Erythroblast (primary cell): ENCODE data around the gene CMIP.
A peak's percentile ranks its signal among the peaks of the same experiment; 100 is the strongest.

Experiments used
- DNase-seq, 2 experiments: peaks; one replicate each; lab custom pipeline; 2025; lab: John Stamatoyannopoulos, UW
- GATA1 ChIP-seq: IDR thresholded peaks from 2 replicates; pipeline ENCODE4 v1.6.1; 2011; ENCODE audit warnings: low read depth, mild to moderate bottlenecking, control low read depth, low read length, moderate library complexity
- POLR2A ChIP-seq: IDR thresholded peaks from 2 replicates; pipeline ENCODE4 v1.6.1; 2011; ENCODE audit warnings: mild to moderate bottlenecking, low read length

CMIP gene

DNA sequence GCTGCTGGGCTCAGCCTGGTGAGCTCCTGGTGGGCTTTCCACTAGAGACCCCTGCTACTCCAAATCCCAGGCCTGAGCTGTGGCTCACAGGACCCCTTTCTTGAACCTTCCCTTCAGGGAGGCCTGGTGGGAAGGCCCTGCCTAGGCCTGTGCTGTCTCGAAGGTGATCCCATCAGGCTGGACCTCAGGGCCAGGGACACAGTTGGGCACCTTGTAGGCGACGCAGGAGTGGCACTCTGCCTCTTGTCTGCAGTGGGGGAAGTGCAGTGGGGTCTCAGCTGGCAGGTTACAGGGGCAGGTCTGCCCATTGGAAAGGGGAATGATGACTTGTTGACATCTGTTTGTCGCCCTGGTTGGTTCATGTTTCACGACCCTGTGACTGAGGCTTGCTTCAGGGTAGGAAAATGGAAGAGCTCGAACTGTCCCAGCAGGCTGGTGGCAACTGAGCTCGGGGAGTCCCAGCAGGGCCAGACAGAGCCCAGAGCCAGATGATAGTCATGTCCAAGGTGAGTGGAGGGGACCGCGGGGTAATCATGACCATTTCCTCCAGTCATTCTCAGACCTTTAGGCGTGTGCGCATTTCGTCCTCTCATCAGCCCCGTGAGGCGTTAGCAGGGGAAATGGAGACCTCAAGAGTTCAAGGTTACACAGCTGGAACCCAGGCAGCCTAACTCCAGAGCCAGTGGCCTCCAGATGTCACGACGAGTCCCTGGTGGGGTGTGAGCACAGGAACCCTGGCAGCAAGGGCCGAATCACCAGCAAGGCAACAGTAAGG lies 11.3 kb downstream of the CMIP start:
- TF ChIP-seq POLR2A (no peak), GATA1 (no peak)
- DNase-seq: no peak

DNA sequence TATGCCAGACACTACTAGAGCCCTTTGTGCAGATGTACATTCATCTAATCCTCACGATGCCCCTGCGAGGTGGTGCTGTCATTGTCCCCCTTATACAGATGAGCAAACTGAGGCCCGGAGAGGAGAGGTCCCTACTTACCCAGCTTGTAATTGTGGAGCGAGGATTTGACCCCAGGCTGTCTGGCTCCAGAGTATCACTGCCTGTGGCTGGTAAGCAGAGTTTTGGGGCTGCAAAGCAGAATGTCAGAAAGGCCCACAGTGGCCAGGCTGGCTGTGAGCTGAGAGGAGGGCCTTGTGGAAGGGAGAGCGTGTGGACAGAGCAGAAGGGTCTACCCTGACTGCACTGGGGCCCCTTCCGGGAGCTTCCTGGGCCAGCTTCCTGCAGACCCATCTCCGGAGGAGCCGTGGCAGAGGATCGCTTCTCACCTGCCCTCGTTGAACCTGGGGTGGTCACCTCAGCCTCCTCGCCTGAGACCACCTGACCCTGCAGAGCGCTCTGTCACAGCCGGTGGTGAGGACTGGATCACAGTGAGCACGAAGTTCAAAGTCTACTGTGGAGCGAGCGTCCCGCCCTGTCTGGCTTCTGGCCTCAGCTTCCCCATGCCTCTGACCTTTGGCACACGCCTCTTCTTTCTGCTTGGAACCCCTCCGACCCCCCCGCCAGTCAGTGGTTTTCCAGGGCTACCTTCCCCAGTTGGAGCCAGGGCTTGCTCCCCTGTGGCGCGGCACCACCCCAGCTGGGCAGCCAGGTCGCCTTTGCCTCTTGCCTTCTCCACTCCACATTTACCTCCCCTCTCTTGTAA lies 12.1 kb downstream of the CMIP start:
- TF ChIP-seq POLR2A: no peak
- TF ChIP-seq GATA1: no peak

GRCh38 chr16:81457326-81458133 lies 12.9 kb downstream of the CMIP start:
- TF ChIP-seq GATA1 (no peak), POLR2A (no peak)
- peak; percentile 10 to 66 for DNase-seq

More for the DNA sequence above, 12.1 kb downstream of the CMIP start:
- no peak for DNase-seq

GRCh38 chr16:81458149-81458669 lies 13.6 kb downstream of the CMIP start:
- no peak for TF ChIP-seq POLR2A
- no peak for TF ChIP-seq GATA1
- no peak for DNase-seq

- DNase-seq: no peak
- no peak for TF ChIP-seq POLR2A
- no peak for TF ChIP-seq GATA1
Measured at GRCh38 chr16:81458827-81459598, 14.4 kb downstream of the CMIP start.

- TF ChIP-seq POLR2A: no peak
- no peak for TF ChIP-seq GATA1
- no peak for DNase-seq
Measured at GRCh38 chr16:81460075-81460474, 15.5 kb downstream of the CMIP start.

DNA sequence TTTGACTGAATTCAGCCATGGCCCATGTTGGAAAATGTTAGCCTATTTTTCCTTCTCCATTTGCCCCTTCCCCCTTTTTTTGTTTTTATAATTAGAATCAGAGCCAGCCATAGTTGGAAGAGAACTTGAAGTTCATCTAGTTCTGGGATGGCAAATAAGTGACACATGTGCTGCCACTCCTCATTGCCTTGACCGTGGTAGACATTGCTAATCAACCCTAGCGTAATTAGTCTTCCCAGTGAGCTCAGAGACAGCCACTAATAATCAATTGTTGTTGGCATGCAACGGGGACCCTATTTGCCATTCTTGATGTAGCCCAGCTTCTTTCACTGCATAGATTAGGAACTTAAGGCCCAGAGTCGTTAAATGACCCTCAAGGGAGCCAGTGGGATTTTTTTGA lies 16.6 kb downstream of the CMIP start:
- TF ChIP-seq POLR2A (no peak), GATA1 (no peak)

GRCh38 chr16:81461766-81462165 lies 17.2 kb downstream of the CMIP start:
- no peak for TF ChIP-seq GATA1
- TF ChIP-seq POLR2A: no peak

More for the DNA sequence above, 16.6 kb downstream of the CMIP start:
- DNase-seq: no peak

GRCh38 chr16:81462683-81463082 lies 18.1 kb downstream of the CMIP start:
- TF ChIP-seq GATA1 (no peak), POLR2A (no peak)
- no peak for DNase-seq

More at GRCh38 chr16:81461766-81462165, 17.2 kb downstream of the CMIP start:
- DNase-seq: no peak

DNA sequence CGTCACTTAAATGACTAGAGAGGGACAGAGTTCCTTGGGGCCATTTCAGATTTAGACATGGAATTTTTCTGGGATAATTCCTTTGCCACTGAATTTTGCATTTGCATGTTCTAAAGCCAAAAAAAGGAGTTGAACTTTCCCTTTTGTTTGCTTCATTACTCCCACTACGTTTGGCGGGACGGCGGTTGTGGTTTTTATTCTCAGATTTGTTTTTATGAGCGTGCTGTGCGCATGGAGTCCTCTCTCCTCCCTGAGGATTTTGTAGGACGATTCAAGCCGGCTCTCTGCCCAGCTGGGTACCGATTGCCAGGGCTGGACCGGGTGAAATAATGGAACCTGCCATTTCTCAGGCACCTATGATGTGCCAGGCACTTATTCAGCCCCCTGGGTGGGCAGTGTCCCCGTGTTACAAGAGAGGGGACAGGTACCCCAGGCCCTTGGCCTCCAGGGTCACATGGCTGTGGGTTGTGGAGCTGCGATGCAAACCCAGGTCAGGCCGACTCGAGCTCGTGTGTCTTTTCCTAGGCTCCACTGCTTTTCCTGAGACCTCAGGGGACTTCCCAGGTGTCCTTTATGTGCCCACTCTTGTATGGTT lies 18.8 kb downstream of the CMIP start:
- no peak for TF ChIP-seq GATA1
- TF ChIP-seq POLR2A: no peak
- no peak for DNase-seq

DNA sequence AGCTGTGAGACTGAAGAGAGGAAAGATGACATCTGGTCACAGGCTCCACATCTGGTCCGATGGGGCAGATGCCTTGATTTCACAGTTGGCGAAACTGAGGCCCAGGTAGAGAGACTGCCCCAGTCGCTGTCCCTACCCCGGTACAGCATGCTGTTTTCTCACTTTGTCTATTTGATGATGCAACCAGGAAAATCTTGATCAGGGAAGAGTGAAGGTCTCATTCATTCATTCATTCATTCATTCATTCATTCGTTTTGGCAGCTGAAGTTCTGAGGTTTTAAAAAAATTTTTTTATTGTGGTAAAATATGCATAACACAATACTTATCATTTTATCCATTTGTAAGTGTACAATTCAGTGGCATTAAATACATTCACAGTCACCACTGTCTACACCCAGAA lies 19.7 kb downstream of the CMIP start:
- DNase-seq: no peak
- TF ChIP-seq POLR2A (no peak), GATA1 (no peak)

- TF ChIP-seq GATA1 (no peak), POLR2A (no peak)
- no peak for DNase-seq
Measured at GRCh38 chr16:81465375-81465943, 20.9 kb downstream of the CMIP start.
